HCT116 (cell line): ENCODE results near the gene DUS3L. TPM values are rescaled to one million over a fixed set of nuclear protein-coding genes. Genes with fewer than 3 reads are reported as not detected.

ENCODE experiments used
- ATAC-seq: fragments of 200-7000 bp; cut with Tn5 transposase; 2 replicates; pipeline ENCODE4 v1.9.1; 2020; ENCODE audit warnings: mild to moderate bottlenecking, moderate library complexity
- BruUV-seq: library from RNA; stranded (reverse); fragments of 400-500 nt; replicated peaks from 2 replicates; lab custom pipeline; 2021; lab: Mats Ljungman, UMichigan
- CTCF ChIA-PET: fragments of 300-600 bp; sonication (Branson Sonifier 250); formaldehyde crosslinking; loops from one replicate; lab custom pipeline; 2021; ENCODE audit warnings: antibody characterized with exemption; lab: Charles Lee
- POLR2A ChIA-PET: fragments of 300-600, 350-600 bp; sonication (Branson Sonifier 250); formaldehyde crosslinking; loops from one replicate; lab custom pipeline; 2021; ENCODE audit warnings: antibody characterized with exemption; lab: Charles Lee
- RAD21 ChIA-PET, 2 experiments: fragments of 300-600 bp; sonication (Branson Sonifier 250); formaldehyde crosslinking; loops; one replicate each; lab custom pipeline; 2023; ENCODE audit warnings: low total read pairs in 2 of 2; ENCODE audit not compliant: uncharacterized antibody in 2 of 2, unreplicated experiment in 2 of 2, low non-redundant PET in 1 of 2; lab: Charles Lee
- DNase-seq: peaks from one replicate; pipeline ENCODE4 v3.0.0-alpha.2; 2010; ENCODE audit warnings: low read depth, low spot score
- H2AFZ ChIP-seq: fragments of 200-600 bp; shearing (Covaris generic), sonication (generic); 2 replicates; pipeline ENCODE4 v1.6.1; 2017; ENCODE audit warnings: low read depth, mixed run types, mixed read lengths, antibody characterized with exemption, low read length; ENCODE audit not compliant: poor library complexity, severe bottlenecking
- H3K27ac ChIP-seq: 2 replicates; pipeline ENCODE4 v1.5.1; 2012; ENCODE audit warnings: low read depth, low read length
- H3K27me3 ChIP-seq: fragments of 200-600 bp; sonication (generic); 2 replicates; pipeline ENCODE4 v1.6.1; 2016; ENCODE audit warnings: mixed run types, low read length, mixed read lengths; ENCODE audit not compliant: insufficient read depth
- H3K36me3 ChIP-seq, 2 experiments: fragments of 200-500 bp in 1 of 2; fragments of 200-600 bp in 1 of 2; sonication (Bioruptor generic) in 1 of 2; sonication (generic) in 1 of 2; 2 replicates each; pipeline versions ENCODE4 v1.5.1 to v1.6.1; 2014 to 2016; ENCODE audit warnings: low read length in 2 of 2, inconsistent platforms in 1 of 2, mixed read lengths in 1 of 2, mixed run types in 1 of 2; ENCODE audit not compliant: insufficient read depth in 2 of 2, control insufficient read depth in 1 of 2
- H3K4me1 ChIP-seq, 2 experiments: fragments of 200-600 bp in 1 of 2; sonication (generic) in 1 of 2; 2 replicates each; pipeline versions ENCODE4 v1.5.1 to v1.6.1; 2012 to 2017; ENCODE audit warnings: low read length in 2 of 2, inconsistent platforms in 1 of 2, mild to moderate bottlenecking in 1 of 2, mixed read lengths in 1 of 2, mixed run types in 1 of 2, moderate library complexity in 1 of 2; ENCODE audit not compliant: insufficient read depth in 2 of 2, control insufficient read depth in 1 of 2
- H3K4me2 ChIP-seq: fragments of 200-600 bp; sonication (generic); 2 replicates; pipeline ENCODE4 v1.6.1; 2017; ENCODE audit warnings: mixed run types, low read length, mixed read lengths
- H3K4me3 ChIP-seq, 2 experiments: fragments of 200-600 bp in 1 of 2; sonication (generic) in 1 of 2; replicated peaks in 1 of 2; 2 replicates each; pipeline ENCODE4 v1.5.1; 2011 to 2016; ENCODE audit warnings: low read length in 2 of 2, control low read depth in 1 of 2, low read depth in 1 of 2, mild to moderate bottlenecking in 1 of 2, mixed read lengths in 1 of 2, mixed run types in 1 of 2
- H3K79me2 ChIP-seq: fragments of 200-600 bp; sonication (generic); 2 replicates; pipeline ENCODE4 v1.6.1; 2017; ENCODE audit warnings: mild to moderate bottlenecking, mixed run types, low read length, moderate library complexity, mixed read lengths; ENCODE audit not compliant: insufficient read depth
- H3K9ac ChIP-seq: fragments of 200-600 bp; sonication (generic); 2 replicates; pipeline ENCODE4 v1.6.1; 2016; ENCODE audit warnings: low read length, mixed read lengths
- H3K9me2 ChIP-seq: fragments of 200-600 bp; sonication (generic), shearing (Covaris generic); 2 replicates; pipeline ENCODE4 v1.6.1; 2017; ENCODE audit warnings: mixed run types, mild to moderate bottlenecking, moderate library complexity; ENCODE audit not compliant: insufficient read depth
- H3K9me3 ChIP-seq, 2 experiments: fragments of 200-500 bp in 1 of 2; fragments of 200-600 bp in 1 of 2; sonication (Bioruptor generic) in 1 of 2; sonication (generic) in 1 of 2; 2 replicates each; pipeline ENCODE4 v1.6.1; 2014 to 2017; ENCODE audit warnings: low read length in 2 of 2, mixed read lengths in 2 of 2, inconsistent platforms in 1 of 2, low read depth in 1 of 2, mild to moderate bottlenecking in 1 of 2, mixed run types in 1 of 2, moderate library complexity in 1 of 2; ENCODE audit not compliant: control insufficient read depth in 1 of 2, insufficient read depth in 1 of 2
- H4K20me1 ChIP-seq: fragments of 200-600 bp; sonication (generic), shearing (Covaris generic); 2 replicates; pipeline ENCODE4 v1.6.1; 2017; ENCODE audit warnings: mixed run types, mild to moderate bottlenecking, moderate library complexity; ENCODE audit not compliant: insufficient read depth
- ATF3 ChIP-seq: IDR thresholded peaks from 2 replicates; pipeline ENCODE4 v1.6.1; 2012
- CBX3 ChIP-seq: IDR thresholded peaks from 2 replicates; pipeline ENCODE4 v1.6.1; 2012; ENCODE audit warnings: low read depth
- CEBPB ChIP-seq: IDR thresholded peaks from 2 replicates; pipeline ENCODE4 v1.6.1; 2012; ENCODE audit warnings: low read depth
- EZH2 ChIP-seq: fragments of 200-600 bp; sonication (generic); IDR thresholded peaks from 2 replicates; pipeline ENCODE4 v1.6.1; 2017; ENCODE audit warnings: antibody characterized with exemption, mixed run types
- FOSL1 ChIP-seq: IDR thresholded peaks from 2 replicates; pipeline ENCODE4 v1.6.1; 2012; ENCODE audit warnings: low read depth
- JUND ChIP-seq: IDR thresholded peaks from 2 replicates; pipeline ENCODE4 v1.6.1; 2012
- MAX ChIP-seq: IDR thresholded peaks from 2 replicates; pipeline ENCODE4 v1.6.1; 2012
- POLR2AphosphoS5 ChIP-seq: IDR thresholded peaks from 2 replicates; pipeline ENCODE4 v1.6.1; 2011; ENCODE audit warnings: mild to moderate bottlenecking, low read depth, low read length, moderate library complexity
- RAD21 ChIP-seq: IDR thresholded peaks from 2 replicates; pipeline ENCODE4 v1.6.1; 2012; ENCODE audit warnings: low read depth, mild to moderate bottlenecking
- REST ChIP-seq: IDR thresholded peaks from 2 replicates; pipeline ENCODE4 v1.6.1; 2012; ENCODE audit warnings: low read depth
- SIN3A ChIP-seq: IDR thresholded peaks from 2 replicates; pipeline ENCODE4 v1.6.1; 2012; ENCODE audit warnings: low read depth
- TCF7L2 ChIP-seq: IDR thresholded peaks from 2 replicates; pipeline ENCODE4 v1.7.0; 2011; ENCODE audit warnings: borderline replicate concordance, inconsistent platforms; ENCODE audit not compliant: insufficient read depth, insufficient read length; ENCODE audit errors: extremely low read depth
- ZBTB33 ChIP-seq: IDR thresholded peaks from 2 replicates; pipeline ENCODE4 v1.6.1; 2011; ENCODE audit warnings: mild to moderate bottlenecking, low read length, moderate library complexity; ENCODE audit not compliant: insufficient replicate concordance; ENCODE audit errors: extremely low read depth
- ZNF274 ChIP-seq: fragments of 200-500 bp; sonication (Bioruptor generic); IDR thresholded peaks from 2 replicates; pipeline ENCODE4 v1.6.1; 2014; ENCODE audit warnings: mild to moderate bottlenecking, low read depth, low read length, inconsistent platforms
- intact Hi-C: fragments of 100-400 bp; cut with micrococcal nuclease; formaldehyde crosslinking; loops from 2 replicates; pipeline ENCODE4 v1.10.0; 2022
- total RNA-seq: library from RNA; stranded (reverse); gene quantifications from one replicate; pipeline ENCODE4 v1.2.1, GENCODE V29; 2021; ENCODE audit not compliant: unreplicated experiment

DUS3L gene
- total RNA-seq, 1 experiment from 2014 or later = 78.1 TPM

GRCh38 chr19:5786593-5787408 is 4.2 kb downstream of the DUS3L start:
- CTCF ChIA-PET = no interaction called here

GRCh38 chr19:5785423-5785822 is 5.5 kb downstream of the DUS3L start:
- Histone ChIP-seq H4K20me1 (no peaks in the 10 kb centered on the region; the same call in 1 of the 2 replicates), H3K27ac (no peak overlapping the region), H3K4me3 (no peak overlapping the region), H3K9ac (no peak overlapping the region), H3K9me2 (no peaks in the 10 kb centered on the region), H3K4me2 (no peak overlapping the region), H3K79me2 (peaks cover 26% of the 10 kb centered on the region), H3K27me3 (no peaks in the 10 kb centered on the region), H3K36me3 (peaks cover 37 to 56% of the 10 kb centered on the region in 2 experiments; a peak in 3 of 4 replicates), H3K4me1 (peaks cover 3 to 8% of the 10 kb centered on the region in 2 experiments; a peak in 3 of 4 replicates), H2AFZ (no peak overlapping the region), H3K9me3 (no peaks in the 10 kb centered on the region)
- DNase-seq = no peak
- intact Hi-C loops = no loop called here
- ChIA-PET RAD21 (no interaction called here), POLR2A (no interaction called here), CTCF (no interaction called here)
- no TSS peak for BruUV-seq
- no peak for ATAC-seq
- TF ChIP-seq ZNF274 (no peak), REST (no peak), ZBTB33 (no peak), POLR2AphosphoS5 (no peak), SIN3A (no peak), TCF7L2 (no peak), JUND (no peak), RAD21 (no peak), EZH2 (no peak), CEBPB (no peak), CBX3 (no peak), ATF3 (no peak), MAX (no peak)

More at GRCh38 chr19:5786593-5787408, 4.2 kb downstream of the DUS3L start:
- intact Hi-C loops = no loop called here
- DNase-seq (no peak), ATAC-seq (no peak)
- Histone ChIP-seq H3K4me3 (no peak overlapping the region), H3K79me2 (peaks cover 26% of the 10 kb centered on the region), H3K36me3 (peaks cover 37 to 56% of the 10 kb centered on the region in 2 experiments; a peak in 3 of 4 replicates), H3K9ac (no peak overlapping the region), H2AFZ (no peak overlapping the region), H3K27ac (no peak overlapping the region), H3K4me2 (no peak overlapping the region), H3K27me3 (no peaks in the 10 kb centered on the region), H3K9me2 (no peaks in the 10 kb centered on the region), H3K4me1 (peaks cover 6 to 13% of the 10 kb centered on the region in 2 experiments; a peak in 3 of 4 replicates), H4K20me1 (no peaks in the 10 kb centered on the region; the same call in 1 of the 2 replicates)
- ChIA-PET POLR2A (no interaction called here), RAD21 (no interaction called here)
- no TSS peak for BruUV-seq
- TF ChIP-seq FOSL1 = no peak
- TF ChIP-seq, all 23 proteins: peak for 0
- H3K9me3 ChIP-seq = no peaks in the 10 kb centered on the region
